NCI-H446 (cell line): ENCODE results near the gene BRD8.
"Not testable (repeated sequence)": the region's sequence is repeated elsewhere in the genome, so short reads cannot be mapped to it uniquely, and the experiment has no call there.

ENCODE experiments used
- DNase-seq, 2 experiments: peaks; one replicate each; lab custom pipeline; 2025; lab: John Stamatoyannopoulos, UW

The BRD8 gene

GRCh38 chr5:138157626-138158025 is 20.8 kb downstream of the BRD8 start:
- DNase-seq: no peak

- DNase-seq: not testable (repeated sequence)
Observed at GRCh38 chr5:138155977-138156376, 22.5 kb downstream of the BRD8 start.

GRCh38 chr5:138149530-138149929 is 28.9 kb downstream of the BRD8 start:
- no peak for DNase-seq

- peak in 1 of 2 experiments; percentile 9 for DNase-seq
Observed at GRCh38 chr5:138148811-138149210, 29.6 kb downstream of the BRD8 start.

GRCh38 chr5:138143578-138143977 is 34.9 kb downstream of the BRD8 start:
- DNase-seq: not testable (repeated sequence)

- DNase-seq: no peak
Observed at GRCh38 chr5:138141734-138142133, 36.7 kb downstream of the BRD8 start.

GRCh38 chr5:138140268-138140667 is 38.2 kb downstream of the BRD8 start:
- DNase-seq: no peak

- no peak for DNase-seq
Observed at GRCh38 chr5:138139781-138140090, 38.7 kb downstream of the BRD8 start.

GRCh38 chr5:138138949-138139780 is 39.3 kb downstream of the BRD8 start, which contains the start of gene NME5:
Gene NME5 (minus strand): TSS chr5:138139428. CDS start chr5:138138780, 648 bp downstream.
- DNase-seq: peak in 1 of 2 experiments; percentile 21

- no peak for DNase-seq
Observed at GRCh38 chr5:138132543-138132942, 45.9 kb downstream of the BRD8 start.

- no peak for DNase-seq
Observed at GRCh38 chr5:138129347-138129746, 49.1 kb downstream of the BRD8 start.

- no peak for DNase-seq
Observed at GRCh38 chr5:138128334-138128733, 50.1 kb downstream of the BRD8 start.

- no peak for DNase-seq
Observed at GRCh38 chr5:138115254-138115653, 63.2 kb downstream of the BRD8 start.

GRCh38 chr5:138111937-138112336 is 66.5 kb downstream of the BRD8 start:
- DNase-seq: no peak

- DNase-seq: no peak
Observed at GRCh38 chr5:138111181-138111580, 67.2 kb downstream of the BRD8 start.

- DNase-seq: no peak
Observed at GRCh38 chr5:138110266-138110963, 68.0 kb downstream of the BRD8 start.

- no peak for DNase-seq
Observed at GRCh38 chr5:138109463-138110265, 68.8 kb downstream of the BRD8 start.

GRCh38 chr5:138107213-138107612 is 71.2 kb downstream of the BRD8 start:
- DNase-seq: no peak

GRCh38 chr5:138105709-138106108 is 72.7 kb downstream of the BRD8 start:
- no peak for DNase-seq

- DNase-seq: no peak
Observed at GRCh38 chr5:138103319-138103637, 75.2 kb downstream of the BRD8 start.

GRCh38 chr5:138102454-138103318 is 75.7 kb downstream of the BRD8 start:
- no peak for DNase-seq
